ENCODE results near the gene FCER1G. TPM values are rescaled to one million over a fixed set of nuclear protein-coding genes. Genes with fewer than 3 reads are reported as not detected.

The FCER1G gene
- total and polyA plus RNA-seq, 9 of the 15 experiments (the other 6 are each of a cell fraction or from before 2014, with no cell fraction given), result 0.15 to 0.69 (median 0.31) TPM; not detected in 2

DNA sequence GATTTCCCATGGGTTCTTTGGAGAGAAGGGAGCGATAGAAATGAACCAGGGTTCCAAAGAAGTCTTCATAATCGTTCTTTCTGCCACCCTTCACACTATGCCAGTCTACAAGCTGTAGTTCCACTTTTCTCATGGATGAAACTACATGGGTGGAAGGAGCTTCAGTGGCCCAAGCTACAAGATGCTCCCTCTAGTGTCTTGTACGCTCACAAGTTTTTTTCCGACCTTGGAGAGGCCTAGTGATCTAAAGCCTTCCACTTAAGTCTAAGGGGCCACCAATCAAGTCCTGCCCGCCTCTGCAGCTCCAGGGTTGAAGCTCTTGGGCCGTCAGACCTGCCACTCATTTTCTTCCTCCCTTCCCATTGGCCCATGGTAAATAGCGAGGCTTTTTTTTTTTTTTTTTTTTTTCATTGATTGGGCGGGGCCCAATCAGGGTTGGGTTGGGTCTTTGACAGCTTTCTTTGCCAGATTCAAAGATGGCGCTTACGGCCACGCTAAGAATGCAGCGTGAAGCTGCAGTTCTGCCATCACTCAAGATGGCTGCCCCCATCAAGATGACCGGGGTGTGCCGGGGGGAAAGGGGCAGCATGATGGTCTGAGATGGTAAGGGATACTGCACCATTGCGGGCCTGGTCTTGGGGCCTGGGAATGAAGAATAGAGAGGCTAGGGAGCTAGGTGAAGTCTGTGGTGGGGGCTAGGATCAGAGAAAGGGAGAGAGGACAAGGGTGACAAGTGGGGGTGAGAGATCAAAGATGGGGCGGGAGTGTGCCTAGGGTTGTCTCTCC, 10.6 kb downstream of the FCER1G start, which contains the start of gene TOMM40L (continued):
- TF ChIP-seq, protein P1, sequence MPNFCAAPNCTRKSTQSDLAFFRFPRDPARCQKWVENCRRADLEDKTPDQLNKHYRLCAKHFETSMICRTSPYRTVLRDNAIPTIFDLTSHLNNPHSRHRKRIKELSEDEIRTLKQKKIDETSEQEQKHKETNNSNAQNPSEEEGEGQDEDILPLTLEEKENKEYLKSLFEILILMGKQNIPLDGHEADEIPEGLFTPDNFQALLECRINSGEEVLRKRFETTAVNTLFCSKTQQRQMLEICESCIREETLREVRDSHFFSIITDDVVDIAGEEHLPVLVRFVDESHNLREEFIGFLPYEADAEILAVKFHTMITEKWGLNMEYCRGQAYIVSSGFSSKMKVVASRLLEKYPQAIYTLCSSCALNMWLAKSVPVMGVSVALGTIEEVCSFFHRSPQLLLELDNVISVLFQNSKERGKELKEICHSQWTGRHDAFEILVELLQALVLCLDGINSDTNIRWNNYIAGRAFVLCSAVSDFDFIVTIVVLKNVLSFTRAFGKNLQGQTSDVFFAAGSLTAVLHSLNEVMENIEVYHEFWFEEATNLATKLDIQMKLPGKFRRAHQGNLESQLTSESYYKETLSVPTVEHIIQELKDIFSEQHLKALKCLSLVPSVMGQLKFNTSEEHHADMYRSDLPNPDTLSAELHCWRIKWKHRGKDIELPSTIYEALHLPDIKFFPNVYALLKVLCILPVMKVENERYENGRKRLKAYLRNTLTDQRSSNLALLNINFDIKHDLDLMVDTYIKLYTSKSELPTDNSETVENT (CRISPR knock-in tag; IDR thresholded peaks at IDR 0.05), result no peak
- TF ChIP-seq KLF6 (CRISPR knock-in tag; IDR thresholded peaks at IDR 0.05; ENCODE audit: borderline replicate concordance), result no peak
- TF ChIP-seq HNRNPK (IDR thresholded peaks at IDR 0.05; ENCODE audit: low read depth, low read length, poor library complexity, severe bottlenecking), result no peak
- peak; percentile 82 for TF ChIP-seq ZNF175 (CRISPR knock-in tag; IDR thresholded peaks at IDR 0.05; ENCODE audit: low read depth)
- TF ChIP-seq PKNOX1 (IDR thresholded peaks at IDR 0.05), result peak; percentile 100
- TF ChIP-seq CREM (IDR thresholded peaks at IDR 0.05; ENCODE audit: low read depth), result peak; percentile 63; the same call in 1 of the 2 replicates
- no peak; the same call in 1 of the 2 replicates for TF ChIP-seq ZBTB9 (CRISPR knock-in tag; IDR thresholded peaks at IDR 0.05)
- no peak for TF ChIP-seq ZFPM2 (CRISPR knock-in tag; IDR thresholded peaks at IDR 0.05)
- TF ChIP-seq L3MBTL2 (IDR thresholded peaks at IDR 0.05), result no peak
- TF ChIP-seq ZNF79 (CRISPR knock-in tag; IDR thresholded peaks at IDR 0.05; ENCODE audit: low read depth), result no peak
- TF ChIP-seq JUN (IDR thresholded peaks at IDR 0.05; ENCODE audit: borderline replicate concordance, low read depth, low read length), result peak; percentile 4; the same call in 1 of the 2 replicates
- TF ChIP-seq JUN (CRISPR knock-in tag; IDR thresholded peaks at IDR 0.05; ENCODE audit: borderline replicate concordance), result no peak
- no peak for TF ChIP-seq NFIX (CRISPR knock-in tag; IDR thresholded peaks at IDR 0.05; ENCODE audit: low read depth)
- TF ChIP-seq HNRNPUL1 (IDR thresholded peaks at IDR 0.05; ENCODE audit: low read length), result no peak
- no peak for TF ChIP-seq STAG1 (CRISPR knock-in tag; IDR thresholded peaks at IDR 0.05; ENCODE audit: borderline replicate concordance)
- TF ChIP-seq ZNF408 (CRISPR knock-in tag; IDR thresholded peaks at IDR 0.05; ENCODE audit: low read depth), result no peak
- TF ChIP-seq KLF1 (tag; IDR thresholded peaks at IDR 0.05), result peak; percentile 62; the same call in 1 of the 2 replicates
- TF ChIP-seq ATF6 (CRISPR knock-in tag; IDR thresholded peaks at IDR 0.05), result no peak
- peak; percentile 67; the same call in 1 of the 2 replicates for TF ChIP-seq EHMT2 (IDR thresholded peaks at IDR 0.05)
- TF ChIP-seq KAT8 (IDR thresholded peaks at IDR 0.05; ENCODE audit: low read depth), result no peak
- TF ChIP-seq BMI1 (IDR thresholded peaks at IDR 0.05; ENCODE audit: low read length), result no peak
